HG02840 (cell line): ENCODE measurements around the gene RTN4RL1.
A peak's percentile ranks its signal among the peaks of the same experiment; 100 is the strongest.

ENCODE experiments used
- ATAC-seq: cut with Tn5 transposase; IDR thresholded peaks from one replicate; pipeline ENCODE4 v1.9.1; 2021; ENCODE audit warnings: mild to moderate bottlenecking, moderate library complexity, moderate number of reproducible peaks; ENCODE audit not compliant: unreplicated experiment, low FRiP score

The RTN4RL1 gene, protein sequence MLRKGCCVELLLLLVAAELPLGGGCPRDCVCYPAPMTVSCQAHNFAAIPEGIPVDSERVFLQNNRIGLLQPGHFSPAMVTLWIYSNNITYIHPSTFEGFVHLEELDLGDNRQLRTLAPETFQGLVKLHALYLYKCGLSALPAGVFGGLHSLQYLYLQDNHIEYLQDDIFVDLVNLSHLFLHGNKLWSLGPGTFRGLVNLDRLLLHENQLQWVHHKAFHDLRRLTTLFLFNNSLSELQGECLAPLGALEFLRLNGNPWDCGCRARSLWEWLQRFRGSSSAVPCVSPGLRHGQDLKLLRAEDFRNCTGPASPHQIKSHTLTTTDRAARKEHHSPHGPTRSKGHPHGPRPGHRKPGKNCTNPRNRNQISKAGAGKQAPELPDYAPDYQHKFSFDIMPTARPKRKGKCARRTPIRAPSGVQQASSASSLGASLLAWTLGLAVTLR

DNA sequence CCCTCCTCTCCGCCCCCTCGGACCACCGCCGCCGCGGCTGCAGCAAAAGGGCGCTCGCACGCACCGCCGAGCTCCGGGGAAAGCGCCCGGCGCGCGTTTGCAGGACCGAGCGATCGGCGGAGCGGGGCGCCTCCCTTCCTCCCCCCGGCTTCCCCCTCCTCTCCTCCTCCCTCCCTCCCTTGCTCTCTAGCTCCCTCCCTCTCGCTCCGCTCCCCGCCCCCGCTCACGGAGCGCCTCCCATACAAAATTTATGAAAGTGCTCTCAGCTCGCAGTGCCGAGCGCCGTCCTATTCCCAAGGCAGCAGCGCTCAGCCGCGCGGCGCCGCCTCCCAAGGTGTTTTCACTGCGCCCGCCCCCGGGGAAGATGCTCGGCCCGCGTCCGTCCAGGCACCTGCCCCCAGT, at the start of gene RTN4RL1:
RTN4RL1 (minus strand) TSS at position 115 of the 402 bp plus-strand sequence. CDS start 469 bp downstream, outside the sequence.
- ATAC-seq = no peak

DNA sequence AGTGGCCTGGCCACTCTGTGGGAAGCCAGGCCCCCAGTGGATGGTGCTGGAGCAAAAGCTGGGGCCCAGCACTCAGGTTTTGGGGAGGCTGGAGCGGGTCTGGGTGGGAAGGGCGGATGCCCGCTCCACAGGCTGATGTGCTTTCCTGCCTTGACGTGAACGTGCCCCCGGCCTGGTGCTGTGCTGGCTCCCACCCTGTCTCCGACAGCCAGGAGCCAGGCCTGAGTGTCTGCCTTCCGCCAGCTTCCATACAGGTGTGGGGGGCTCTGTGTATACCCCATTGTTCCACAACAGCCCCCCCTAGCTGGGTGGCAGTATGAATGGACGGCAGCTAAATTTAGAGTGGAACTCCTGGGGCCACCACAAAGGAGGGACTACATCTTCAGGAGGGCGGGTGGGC, 49.8 kb upstream of the RTN4RL1 start:
- no peak for ATAC-seq

DNA sequence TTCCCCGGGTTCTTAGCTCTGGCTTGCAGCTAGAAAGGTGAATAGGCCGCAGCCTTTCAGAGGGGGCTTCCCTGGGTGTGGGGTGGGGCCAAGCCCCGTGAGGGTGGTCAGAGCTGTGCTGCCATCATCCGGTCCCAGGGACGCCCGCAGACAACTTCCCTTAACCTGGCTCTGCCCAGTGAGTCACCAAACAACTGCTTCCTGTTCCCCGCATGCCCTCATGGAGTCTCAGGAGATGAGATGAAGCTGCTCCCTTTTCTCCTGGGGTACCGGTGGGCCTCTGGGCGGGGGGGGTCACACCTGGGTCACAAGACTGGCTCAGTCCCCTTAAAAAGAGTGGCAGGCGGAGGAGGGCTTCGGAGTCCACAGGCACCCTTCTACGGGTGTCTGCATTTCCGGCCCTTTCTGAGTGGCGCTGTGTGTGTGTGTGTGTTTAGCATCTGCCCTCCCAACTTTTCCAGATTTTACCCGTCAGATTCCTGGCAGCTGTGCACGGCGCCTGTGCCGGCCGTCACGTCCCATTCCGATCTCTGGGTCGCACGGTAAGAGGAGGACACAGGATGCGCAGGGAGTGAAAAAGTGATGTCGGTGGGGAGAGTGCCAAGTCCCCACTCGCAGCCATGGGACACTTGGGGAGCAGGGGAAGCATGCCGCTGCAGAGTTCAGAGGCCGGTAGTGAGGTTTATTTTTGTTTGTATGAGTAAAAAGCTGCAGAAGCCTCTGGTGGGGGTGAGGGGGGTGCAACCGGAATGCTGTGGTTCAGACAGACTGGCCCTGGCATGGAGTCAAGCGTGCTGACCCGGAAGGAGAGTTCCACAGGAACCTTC, 46.5 kb upstream of the RTN4RL1 start:
- ATAC-seq = no peak

DNA sequence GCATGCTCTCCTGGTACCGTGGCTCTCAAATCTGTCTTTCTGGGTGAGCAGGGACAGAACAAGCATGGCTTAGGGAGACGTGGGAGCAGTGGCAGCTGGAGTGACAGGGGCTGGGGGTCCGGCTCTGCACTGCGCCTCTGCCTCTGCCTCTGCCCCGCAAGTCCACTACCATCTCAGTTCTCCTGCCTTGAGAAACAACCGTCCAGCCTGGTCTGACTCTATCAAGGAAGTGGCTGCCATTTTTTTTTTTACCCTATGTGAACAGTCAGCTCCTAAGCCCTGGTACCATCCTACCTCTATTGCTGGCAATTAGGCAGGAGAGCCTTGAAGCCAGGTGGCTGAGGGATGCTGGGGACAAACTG, 45.9 kb upstream of the RTN4RL1 start:
- no peak for ATAC-seq

DNA sequence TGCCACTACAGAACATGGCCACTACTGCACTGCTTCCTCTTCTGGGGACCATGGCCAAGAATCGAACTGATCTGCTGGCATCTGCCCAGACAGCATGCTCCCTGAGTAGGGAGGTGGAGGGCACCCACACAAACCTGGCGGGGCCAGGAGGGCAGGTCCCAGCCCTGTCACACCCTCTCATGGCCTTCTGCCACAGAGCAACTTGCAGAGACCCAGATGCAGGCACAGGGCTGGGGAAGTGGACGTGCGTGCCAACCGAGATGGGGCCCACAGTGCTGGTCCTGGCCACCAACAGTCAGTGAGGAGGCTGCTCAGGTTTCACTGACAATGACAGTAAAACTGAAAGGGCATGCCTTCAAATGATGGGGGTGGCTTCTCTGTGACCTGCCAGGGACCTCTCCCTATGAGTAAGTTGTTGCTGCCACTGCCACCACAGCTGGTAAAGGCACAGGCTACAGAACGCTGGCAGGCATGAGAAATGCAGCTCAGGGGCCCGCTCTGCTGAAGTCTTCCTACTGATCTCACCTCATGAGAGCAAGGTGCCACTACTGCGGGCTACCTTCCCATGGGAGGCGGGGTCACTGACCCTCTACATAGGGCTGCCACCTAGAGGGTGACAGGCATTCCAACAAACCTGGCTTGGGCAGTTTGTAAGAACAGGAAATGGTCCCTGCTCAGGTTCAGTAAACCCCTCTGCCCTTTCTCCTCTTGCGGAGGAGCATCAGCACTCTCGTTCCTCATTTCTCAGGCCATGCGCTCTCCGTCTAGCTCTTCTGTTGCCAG, 45.3 kb upstream of the RTN4RL1 start:
- ATAC-seq = peak; percentile 66

DNA sequence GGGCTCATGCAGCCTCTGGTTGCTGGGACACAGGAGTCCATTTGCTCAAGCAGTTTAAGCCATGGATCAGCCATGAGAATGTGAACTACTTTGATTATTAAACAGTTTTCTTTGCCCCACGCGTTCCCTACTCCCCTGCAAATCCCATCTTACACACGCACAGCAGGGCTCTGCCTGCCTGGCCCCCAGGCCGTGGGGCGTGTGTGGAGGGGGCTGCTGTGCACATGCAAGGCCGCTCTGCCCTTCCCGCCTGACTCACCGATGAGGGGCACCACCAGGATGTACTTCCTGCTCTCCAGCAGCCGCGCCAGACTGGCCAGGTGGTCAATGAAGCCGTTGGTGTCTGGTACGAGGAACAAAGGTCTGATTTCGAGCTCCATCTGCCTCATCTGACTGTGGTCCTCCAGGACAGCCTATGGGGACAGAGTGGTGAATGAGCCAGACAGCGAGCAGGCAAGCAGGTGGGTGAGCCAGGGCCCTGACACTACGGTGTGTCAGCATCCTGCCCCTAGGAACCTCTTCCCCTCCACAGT, 43.5 kb upstream of the RTN4RL1 start:
- no peak for ATAC-seq

DNA sequence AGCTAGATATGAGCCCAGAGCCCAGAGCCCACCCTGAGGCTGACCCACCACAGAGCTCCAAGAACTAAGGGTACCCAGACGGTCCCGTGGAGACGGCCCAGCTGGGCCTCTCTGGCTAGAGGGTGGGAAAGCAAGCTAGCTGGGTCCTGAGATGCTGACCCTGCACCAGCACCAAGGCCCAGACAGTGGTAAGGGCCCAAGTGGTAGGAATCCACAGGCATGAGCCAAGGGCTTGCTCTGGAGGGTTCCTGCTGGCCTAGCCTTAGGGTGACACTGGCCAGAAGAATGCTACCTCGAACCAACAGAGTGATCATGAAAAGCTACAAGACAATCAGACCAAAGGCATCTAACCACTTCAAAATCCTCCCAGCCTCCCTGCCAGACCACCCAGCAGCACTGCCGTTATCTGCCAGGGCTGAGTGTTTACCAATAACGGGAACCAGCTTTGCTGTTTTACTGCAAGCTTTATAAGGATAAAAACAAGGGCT, 42.9 kb upstream of the RTN4RL1 start:
- ATAC-seq = no peak

DNA sequence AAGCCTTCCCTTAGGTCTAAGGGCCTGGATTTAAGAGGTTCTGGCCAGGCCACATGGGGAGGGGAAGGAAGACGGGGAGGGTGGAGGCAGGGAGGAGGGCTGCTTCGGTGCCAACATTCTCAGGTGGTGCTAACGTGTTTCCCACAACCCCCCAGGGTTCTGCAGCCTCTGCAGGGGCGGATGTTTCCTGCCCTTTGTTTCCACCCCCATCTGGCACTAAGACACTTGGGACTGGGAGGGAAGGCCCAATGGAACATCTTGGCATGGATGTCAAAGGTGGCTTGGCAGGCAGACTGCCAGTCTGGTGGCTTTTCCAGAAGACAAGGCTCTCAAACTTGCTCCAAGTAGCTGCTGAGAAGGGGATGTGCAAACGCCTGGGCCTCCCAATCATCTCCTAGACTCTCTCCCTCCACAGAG, 42.5 kb upstream of the RTN4RL1 start:
- no peak for ATAC-seq

DNA sequence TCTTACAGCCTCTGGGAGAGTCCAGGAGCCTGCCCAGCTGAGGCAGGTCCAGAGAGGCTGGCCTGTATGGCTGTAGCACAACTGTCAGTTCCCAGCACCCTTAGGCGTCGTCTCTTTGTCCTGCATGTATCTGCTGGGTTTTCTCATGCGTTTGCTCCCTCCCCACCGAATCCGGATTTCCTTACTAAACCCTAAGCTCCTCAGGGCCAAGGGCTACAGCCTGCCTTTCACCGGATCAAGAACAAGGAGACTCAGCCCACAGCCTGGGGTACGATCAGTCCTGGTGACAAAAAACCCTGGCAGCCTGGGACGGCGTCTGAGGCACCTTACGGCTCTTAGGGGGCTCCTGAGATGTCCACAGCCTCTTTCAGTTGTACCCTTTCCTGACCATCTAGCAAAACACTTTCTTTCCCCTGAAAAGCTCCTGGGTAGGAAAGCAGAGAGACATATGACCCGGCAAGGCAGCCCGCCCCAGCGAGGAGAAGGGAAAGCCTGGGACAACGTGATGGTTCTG, 42.0 kb upstream of the RTN4RL1 start:
- no peak for ATAC-seq

DNA sequence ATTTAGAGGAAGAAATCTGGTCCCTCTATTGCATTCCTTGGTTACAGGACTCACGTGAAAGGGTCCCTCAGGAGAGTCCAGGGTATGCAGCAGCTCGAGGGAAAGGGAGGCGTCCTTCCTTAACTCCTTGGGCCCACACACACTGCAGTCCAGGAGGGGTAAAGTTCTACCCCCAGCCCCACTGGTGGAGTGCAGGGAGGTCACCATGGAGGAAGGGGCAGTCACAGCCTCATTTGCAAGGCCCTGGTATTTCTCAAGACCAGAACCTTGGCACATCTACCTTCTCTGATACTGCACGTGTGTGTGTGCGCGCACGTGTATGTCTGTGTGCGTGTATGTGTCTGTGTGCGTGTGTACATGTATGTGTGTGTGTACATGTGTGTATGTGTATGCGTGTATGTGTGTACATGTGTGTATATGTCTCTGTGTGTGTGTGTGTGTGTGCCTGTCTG, 40.8 kb upstream of the RTN4RL1 start:
- ATAC-seq = no peak

DNA sequence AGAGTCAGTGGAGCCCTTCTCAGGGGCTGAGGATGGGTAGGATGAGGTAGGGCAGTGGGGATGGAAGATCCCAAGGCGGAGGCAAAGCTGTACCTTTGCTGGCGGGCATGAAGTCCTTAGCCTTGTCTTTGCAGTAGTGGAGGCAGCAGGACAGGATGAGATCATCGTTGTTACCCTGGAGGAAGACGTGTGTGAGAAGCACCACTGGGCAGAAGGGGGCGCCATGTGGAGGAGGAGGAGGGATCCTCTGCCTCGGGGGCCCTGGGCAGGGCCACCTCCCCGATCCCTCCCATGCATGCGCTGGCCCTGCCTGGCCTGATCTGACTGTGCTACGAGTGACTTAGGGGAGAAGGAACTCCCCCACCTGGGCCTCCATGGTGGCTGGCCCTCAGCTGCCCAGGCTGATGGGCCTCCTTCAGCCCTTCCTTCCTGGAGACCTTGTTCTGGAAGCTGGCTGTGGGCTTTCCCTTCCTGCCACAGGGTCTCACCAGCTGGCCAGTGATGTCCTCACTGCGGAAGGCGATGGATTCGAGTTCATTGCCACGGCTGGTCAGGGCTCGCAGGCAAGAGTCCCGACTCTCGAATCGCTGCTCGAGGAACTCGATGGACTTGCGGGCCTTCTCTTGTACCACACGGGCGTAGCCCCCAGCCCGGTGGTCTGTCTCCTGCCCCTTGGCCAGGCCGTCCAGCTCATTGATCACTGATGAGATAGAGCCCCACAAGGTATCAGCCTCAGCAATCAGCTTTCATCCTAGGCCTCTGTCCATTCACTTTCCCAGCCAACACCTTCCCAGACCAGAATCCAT, 40.0 kb upstream of the RTN4RL1 start:
- ATAC-seq = no peak

DNA sequence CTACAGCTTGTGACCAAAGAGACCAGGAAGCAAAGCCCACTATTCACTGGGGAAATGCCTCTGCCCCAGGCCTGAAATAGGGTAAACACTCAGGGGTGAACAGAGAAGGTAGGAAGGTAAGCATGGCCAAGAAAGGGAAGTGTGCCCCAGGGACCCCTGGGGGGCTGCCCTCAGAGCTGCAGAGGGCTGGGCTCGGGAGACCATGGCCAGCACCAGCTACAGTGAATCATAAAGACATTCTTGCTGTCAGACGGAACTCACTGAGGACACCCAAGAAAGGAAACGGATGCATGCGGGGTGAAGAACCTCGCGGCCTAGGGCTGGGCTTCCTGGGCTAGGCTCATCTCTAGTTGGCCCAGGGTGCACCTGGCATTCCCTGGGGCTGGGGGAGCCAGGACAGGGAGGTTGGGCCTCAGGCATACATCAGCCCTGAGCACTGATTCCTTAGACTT, 39.4 kb upstream of the RTN4RL1 start:
- no peak for ATAC-seq

DNA sequence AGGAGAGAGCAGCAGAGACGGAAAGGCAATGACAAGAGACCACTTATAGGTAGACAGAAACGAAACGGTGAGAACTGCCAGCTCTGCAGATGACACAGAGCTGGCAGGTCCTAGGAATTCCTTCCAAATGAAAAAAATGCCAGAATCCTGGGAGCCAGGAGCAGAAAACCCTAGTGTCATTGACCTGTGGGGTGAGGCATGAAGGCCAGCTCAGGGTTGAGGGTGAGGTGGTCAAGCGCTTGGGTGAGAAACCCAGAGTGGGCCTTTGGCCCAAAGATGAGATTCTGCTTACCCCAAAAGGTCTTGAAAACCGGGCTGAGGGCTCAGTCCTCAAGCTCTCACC, 39.0 kb upstream of the RTN4RL1 start:
- no peak for ATAC-seq

DNA sequence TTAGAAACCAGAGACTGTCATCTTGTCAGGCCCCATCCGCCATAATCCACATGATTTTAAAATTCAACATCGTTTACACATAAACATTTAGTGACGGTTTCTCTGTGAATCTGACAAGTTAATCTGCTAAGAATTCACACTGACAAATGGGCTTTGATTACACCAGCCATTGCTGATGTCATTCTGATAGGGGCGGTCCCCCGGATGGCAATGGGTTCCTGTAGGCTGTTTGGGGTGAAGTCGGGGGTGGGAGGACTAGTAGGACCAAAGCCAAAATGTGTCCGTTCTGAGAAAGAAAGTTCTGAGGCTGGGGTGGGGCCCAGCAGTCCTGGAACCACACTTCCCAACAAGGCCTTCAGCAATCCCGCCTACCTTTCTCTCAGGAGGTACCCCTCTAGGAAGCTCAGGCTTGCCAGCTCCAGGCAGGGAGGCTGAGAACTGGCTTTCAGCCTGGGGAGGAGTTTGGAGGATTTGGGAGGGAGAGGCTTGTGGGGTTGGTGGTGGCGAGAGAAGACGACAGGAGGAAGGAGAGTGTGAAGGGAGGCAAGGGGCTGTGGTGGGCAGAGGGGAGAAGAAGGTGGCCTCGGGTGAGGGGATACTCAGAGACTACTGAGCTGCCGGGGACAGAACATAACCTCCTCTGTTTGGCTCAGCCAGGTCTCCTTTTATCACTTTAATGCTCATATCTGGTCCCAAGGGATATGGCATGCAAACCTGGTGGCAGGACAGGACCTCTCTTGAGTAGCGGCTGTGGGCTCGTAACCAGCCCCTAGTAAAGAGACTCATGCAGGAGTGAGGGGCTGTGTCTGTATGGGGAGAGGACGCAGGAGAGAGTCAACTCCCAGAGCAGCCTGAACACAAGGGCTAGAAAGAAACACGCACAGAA, 38.4 kb upstream of the RTN4RL1 start:
- ATAC-seq = no peak

DNA sequence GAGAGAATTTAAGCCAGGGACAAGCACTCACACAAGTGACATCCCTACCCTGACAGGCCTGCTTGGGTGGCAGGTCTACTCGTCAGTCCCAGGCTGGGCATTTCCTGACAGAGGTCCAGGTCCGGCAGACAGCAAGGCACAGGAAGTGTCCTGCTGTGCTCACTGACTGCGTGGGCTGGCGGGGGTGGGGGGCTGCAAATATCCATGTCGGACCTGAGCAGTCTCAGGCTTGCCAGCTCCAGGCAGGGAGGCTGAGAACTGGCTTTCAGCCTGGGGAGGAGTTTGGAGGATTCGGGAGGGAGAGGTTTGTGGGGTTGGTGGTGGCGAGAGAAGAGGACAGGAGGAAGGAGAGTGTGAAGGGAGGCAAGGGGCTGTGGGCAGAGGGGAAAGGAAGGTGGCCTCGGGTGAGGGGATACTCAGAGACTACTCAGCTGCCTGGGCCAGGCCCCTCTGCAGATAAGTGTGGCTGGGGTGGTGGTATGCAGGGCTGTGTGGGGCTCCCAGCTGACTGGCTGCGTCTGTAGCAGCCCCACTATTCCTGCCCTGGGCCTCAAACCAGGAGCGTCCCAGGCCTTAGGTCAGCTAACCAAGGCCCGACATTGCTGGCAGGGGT, 37.5 kb upstream of the RTN4RL1 start:
- no peak for ATAC-seq

DNA sequence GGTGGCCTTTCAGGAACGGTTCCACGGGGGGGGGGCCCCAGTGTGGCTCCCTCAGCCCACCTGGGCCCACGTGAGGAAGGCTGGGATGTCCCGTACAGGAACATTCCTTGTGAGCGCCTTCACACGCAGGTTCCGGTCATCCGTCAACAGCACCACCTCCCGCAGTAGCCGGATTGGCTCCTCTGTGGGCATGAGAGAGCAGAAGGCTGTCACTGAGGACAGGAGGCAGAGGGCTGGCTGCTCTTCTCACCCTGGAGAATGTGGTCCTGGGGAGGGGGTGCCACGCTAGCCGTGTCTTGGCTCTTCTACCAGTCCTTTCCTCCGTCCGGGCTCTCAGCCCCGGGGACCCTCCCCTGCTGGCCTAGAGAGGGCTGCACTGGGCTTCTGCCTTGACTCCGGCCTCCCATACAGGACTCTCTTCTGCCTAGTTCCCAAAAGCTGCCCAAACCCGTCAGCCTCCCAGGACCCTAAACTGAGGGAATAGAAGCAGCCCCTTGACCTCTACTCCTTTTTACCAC, 36.4 kb upstream of the RTN4RL1 start:
- no peak for ATAC-seq

DNA sequence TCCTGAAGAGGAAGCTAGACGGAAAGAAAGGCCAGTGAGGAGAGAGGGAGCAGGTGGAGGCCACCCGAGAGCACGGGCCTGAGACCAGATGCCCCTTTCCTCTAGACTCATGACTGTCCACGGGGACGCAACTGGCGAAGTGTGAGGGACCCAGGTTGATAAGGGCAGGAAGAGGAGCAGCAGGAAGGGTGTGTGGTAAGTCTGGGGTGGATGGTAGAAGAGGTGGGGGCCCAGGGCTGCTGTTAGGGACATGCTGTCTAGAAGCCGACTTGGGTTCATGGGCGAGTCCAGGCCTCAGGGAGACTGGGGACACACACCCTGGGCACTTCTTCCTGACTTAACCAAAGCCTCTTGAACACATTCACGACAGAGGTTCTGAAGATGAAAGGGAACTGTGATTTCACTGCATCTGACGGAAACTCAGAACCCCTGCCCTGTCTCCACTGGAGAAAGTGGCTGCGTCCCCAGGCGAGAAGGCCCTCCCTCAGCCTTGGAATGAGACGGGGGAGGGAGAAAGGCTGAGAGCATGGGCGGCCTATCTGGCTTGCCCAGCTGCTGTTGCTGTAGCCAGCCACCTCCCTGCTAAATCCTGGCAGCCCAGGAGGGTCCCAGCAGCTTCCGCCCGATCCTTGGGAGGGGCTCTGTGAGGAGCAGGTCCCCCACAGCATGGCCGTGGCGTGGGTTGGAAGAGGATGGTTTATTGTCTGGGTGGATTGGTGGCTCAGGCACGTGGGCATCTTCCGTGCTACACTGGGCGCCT, 35.7 kb upstream of the RTN4RL1 start:
- ATAC-seq = no peak
